T-helper 1 cell treated with Interleukin-12 subunit alpha and Interleukin-12 subunit beta and Interleukin-4 antibody, amounts not matched to agents 30 ng/mL and 1 ng/mL, for 36 hours (primary cell): ENCODE measurements around the gene THSD4. TPM values are rescaled to one million over a fixed set of nuclear protein-coding genes. Genes with fewer than 3 reads are reported as not detected.

Source experiments
- intact Hi-C: fragments of 100-400 bp; cut with micrococcal nuclease; formaldehyde crosslinking; loops from one replicate; pipeline ENCODE4 v1.15.1; 2024
- total RNA-seq: library from RNA; stranded (reverse); gene quantifications from 2 replicates; pipeline ENCODE4 v1.2.3, GENCODE V29; 2022

Gene THSD4
- total RNA-seq, 1 donor from 2014 or later, result not detected

DNA sequence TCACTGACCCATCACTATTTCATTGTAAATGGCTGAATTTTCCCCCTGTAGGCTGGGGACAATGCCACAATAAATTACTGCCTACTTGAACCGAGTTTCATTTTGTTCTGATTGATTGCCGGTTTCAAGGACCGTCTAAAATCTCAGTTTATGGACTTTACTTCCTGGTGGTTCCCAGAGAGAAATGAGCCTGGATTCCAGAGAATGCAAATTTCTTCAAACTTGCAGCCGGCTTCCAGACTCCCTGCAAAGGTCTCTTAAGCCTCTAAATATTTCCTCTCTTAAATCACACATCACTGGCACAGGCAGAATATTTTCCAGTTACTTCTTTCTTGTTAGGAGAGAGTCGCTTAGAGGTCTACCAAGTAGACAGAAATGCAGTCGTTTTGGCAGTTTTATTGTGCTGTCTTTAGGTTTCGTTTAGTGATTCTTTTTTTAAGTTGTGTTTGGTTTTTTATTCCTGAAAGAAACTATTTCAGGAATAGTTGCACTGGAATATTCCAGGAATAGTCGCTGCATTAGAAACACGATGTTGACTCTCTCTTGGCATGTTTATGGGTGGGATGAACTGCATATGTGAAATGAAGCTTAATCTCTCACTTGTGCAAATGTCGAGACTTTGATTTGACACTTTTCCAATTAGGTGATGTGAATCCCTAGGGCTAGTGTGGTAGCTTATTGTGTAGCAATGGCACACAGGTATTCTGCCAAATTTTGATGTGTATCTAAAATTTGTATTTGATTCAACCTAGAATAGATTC is 411.0 kb downstream of the THSD4 start:
- intact Hi-C loops, result no loop called here

DNA sequence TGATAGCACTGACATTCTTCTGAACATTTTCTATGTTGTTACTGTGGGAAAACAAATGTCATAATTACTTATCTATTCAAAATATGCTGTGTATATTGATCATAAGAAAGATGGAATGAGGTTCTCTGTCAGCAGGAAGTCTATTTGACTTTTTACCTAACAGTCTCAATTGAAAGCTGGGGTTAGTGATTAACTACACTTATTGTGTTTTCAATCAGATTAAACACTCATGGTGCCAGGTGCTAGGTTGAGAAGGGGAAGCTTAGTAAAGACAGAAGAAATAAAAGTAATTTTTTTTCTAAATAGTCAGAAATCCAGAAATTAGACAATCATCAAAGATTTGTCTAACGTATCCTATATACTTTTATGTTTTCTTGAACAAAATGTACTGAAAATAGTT is 414.1 kb downstream of the THSD4 start:
- intact Hi-C loops, result no loop called here

DNA sequence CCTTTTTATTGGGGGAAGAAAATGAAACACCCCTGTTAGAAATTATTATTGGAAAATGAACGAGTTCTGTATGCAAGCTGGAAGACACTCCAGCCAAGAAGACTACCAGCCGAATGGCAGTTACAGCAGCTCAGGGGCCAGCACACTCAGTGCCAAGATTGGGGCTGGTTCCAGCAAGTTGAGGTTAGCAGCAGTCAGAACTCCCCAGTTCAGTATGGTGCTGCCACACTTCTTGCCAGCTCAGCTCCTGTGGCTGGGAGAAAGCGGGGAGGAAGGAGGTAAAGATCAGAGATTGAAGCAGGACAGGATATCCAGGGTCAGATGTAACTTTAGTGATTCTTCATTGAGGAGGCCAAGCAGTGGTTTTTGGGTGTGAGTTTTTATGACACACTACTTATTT is 414.8 kb downstream of the THSD4 start:
- intact Hi-C loops, result no loop called here

DNA sequence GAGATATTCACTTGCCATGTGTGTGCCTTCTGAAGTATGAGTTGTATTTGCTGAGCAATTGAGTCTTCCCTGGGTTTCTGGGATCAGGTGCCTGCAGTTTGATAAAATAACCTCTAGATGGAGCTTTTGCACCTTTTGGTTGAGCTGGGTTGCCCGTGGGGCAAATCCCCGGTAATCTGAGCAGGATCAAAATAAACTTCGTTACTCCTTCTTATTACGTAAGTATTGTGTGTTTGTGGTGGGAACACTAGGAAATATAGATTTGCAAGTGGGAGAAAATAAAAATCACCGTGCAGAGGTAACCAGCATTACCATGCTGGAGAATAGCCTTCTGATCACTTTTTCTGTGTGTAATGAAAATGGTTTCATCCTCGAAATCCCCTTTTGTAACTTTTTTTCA is 417.7 kb downstream of the THSD4 start:
- intact Hi-C loops, result loop anchor here (2.0 kb wide), 1 partner anchor 198 kb away; no protein-coding TSS in a partner anchor

DNA sequence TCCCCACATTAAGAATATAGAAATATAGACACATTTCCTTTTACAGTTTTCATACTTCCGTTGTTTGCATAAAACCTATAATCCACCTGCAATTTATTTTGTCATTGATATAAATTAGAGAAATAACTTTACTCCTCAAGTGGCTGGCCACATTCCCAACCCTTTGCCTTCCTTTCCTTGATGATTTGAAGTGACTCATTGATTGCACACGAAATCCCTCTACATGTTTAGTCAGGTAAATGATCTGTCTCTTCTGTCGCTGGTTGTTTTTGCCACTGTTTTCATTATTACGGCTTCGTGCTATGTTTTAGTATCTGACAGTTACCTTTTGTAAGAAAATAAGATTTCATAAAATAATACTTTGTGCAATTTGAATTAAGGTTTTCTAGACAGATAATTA is 422.9 kb downstream of the THSD4 start:
- intact Hi-C loops, result no loop called here

DNA sequence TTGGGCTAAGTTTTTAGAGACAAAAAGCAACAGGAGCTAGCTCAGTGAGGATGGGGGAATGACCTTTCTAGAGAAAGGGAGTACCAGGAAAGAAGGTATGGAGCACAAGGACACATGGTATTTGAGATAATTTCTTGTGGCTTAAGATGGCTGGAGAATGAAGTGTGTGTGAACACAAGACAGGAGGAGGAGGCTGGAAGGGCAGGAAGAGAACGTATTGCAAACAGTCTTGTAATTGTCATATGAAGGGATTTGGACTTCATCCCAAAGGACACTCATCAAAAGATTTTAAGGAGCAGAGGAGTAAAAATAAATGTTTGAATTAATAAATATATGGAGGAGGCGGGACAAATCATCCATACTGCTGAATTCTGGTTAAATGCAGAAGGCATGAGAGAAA is 426.5 kb downstream of the THSD4 start:
- intact Hi-C loops, result no loop called here

DNA sequence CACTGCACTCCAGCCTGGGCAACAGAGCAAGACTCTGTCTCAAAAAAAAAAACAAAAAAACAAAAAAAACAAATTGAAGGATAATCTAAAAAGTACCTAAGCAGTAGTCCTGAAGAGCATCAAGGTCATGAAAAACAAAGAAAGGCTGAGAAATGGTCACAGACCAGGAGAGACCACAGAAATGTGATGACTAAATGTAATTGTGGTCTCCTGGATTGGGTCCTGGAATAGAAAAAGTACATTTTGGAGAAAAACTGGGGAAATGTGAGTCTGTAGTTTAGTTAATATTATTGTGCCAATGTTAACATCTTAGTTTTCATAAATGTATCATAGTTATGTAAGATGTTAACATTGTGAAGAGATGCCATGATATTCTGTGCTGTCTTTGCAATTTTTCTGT is 427.6 kb downstream of the THSD4 start:
- intact Hi-C loops, result no loop called here

DNA sequence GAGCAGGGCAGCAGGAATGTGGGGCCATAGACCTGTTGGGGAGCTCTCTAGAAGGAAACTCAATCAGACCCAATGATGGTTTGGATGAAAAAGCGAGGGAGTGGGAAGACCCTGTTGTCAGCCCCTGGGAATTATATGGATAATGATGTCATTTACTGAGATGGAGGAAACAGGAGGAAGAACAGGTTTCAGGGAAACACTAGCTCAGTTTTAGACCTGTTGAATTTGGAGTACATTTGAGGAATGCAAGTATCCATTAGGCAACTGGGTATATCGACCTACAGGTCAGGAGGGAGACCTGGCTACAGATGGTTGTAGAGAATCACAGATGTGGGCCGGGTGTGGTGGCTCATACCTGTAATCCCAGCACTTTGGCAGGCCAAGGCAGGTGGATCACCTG is 428.1 kb downstream of the THSD4 start:
- intact Hi-C loops, result no loop called here

DNA sequence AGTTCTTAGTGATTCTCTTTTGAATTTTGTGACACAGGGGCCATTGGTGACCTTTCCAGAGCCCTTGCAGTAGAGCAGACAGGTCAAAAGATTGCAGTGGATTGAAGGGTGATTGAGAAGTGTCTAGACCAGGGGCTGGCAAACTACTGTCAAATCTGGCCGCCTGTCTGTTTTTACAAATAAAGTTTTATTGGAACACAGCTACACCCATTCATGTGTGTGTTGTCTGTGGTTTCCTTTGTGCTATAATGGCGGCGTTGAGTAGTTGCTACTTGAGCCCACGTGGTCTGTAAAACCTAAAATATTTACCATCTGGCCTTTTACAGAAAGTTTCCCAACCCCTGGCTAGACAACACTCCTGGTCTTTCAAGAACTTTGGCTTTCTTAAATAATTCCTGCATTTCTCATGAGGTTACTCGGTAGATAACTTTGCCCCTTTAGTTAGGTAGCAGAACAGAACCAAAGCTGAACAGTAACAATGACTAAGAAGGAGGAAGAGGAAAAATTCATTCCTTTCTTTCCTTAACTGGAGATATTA is 430.0 kb downstream of the THSD4 start:
- intact Hi-C loops, result no loop called here

DNA sequence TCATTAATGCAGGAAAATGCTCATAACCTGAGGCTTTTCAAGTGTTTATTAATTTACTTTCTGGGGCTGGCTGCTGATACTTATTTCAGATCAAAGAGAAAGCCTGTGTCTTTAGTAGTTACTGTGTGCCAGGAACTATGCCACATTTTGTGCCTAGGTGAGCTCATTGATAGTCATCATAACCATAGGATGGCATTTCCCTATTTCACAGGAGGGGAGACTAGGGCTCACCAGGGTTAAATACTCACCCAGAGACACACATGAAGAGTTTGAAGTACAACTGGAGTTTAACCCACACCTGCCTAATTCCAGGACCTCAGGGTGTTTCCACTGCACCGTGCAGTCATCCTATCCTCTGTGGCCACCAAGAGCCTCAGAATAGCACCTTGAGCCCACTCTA is 430.7 kb downstream of the THSD4 start:
- intact Hi-C loops, result no loop called here

DNA sequence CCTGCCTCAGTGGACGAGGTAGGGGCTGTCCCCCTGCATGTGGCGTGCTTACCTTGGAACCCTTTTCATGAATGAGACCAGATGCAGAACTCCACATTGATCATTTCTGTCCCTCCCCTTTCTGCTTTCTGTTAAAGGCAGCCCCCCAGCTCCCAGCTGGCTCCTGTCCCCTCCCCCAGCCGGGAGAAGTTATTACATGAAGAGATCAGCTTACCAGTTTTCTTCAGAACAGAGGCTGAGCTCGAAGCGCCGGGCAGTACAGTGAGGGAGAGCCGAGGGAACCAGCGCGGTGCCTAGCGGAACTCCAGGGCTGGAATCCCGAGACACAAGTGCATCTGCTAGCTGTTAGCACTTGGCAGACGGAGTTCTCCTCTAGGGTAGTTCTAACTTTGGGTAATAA is 431.7 kb downstream of the THSD4 start:
- intact Hi-C loops, result no loop called here

DNA sequence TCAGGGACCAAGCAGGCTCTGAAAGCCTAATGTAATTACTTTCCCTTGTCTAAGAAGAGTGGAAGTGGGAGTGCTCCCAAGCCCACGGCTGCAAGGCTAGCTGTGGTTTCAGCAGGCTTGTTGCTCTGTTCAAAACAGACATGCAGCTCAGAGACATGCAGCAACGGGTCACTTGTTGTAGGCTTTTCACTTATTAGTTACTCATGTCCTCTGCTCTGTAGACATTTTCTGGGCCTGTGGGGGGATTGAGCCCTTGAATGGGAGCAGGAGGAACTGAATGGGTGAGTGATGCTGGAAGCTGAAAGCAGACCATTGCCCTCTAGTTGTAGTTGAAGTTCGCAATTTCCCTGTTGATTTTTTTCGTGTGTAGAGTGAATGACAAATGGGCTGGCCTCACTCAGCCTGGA is 433.1 kb downstream of the THSD4 start:
- intact Hi-C loops, result no loop called here

DNA sequence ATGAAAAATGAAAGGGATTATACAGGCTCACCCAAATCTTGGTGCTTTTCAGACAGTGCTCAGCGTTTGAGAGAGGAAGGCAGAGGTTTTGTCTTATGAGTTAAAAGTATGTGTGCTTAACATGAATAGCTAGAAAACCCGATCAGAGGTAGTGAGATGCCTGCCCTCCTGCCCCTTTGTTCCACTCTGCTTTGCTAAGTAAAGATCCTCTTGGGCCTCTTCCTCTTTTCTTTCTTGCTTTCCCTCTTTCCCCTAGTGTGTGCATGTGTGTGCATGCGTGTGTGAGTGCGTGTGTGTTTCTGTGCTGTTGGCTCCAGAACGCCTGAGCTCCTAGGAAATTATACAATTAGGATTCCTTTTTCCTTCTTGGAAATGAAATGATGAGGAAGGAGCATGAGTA is 433.8 kb downstream of the THSD4 start:
- intact Hi-C loops, result no loop called here

DNA sequence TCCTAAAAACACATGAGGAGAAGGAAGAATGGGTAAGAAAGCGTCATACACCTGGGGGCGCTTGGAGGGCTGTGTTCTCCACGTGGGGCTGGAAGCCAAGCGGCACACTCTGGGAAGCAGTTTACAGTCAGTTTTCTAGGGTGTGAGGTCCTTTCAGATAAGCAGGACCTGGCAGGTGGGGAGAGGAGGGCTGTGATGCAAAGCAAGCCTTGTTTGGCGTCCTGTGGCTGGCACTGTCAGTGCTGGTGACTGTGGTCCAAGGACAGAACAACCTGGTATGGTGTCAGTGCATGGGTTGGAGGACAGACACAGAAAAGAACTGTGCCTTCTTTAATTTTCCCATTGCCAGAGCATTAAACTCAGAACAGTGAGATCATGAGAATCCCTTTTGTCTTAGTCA is 434.4 kb downstream of the THSD4 start:
- intact Hi-C loops, result no loop called here

DNA sequence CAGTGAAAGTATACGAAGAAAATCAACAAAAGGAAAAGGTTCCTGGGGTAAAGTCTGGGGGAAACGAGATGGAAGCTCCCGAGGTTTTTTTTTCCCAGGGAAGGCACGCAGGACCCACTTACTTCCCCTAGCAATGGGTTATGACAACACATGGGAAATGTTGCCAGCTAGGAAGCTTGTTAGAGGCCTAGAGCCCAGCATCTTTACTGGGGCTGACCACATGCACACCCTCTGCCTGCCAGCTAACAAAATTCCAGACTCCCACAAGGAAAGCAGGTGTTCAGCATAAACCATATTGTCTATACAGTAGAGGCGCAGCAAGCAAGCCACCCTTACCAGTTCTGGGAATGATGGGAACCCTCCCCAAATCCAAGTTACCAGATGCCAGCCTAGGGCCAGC is 436.3 kb downstream of the THSD4 start:
- intact Hi-C loops, result no loop called here

DNA sequence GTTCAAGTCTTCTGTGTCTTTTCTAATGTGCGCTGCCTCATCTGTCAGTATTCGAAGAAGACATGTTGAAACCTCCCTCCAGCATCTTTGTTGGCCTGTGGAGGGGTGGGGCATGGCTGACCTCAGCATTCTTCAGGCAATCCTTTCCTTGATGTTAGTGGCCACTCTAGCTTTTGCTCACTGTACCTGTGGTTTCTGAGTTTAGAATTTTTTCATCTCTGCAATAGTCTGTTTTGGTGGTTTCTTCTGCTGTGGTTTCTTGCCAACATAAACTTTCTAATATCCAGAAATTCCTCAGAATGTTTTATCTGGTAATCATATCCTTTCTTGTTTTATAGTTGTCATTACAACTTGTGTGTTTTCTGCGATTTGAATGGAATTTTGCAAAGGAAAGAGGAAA is 443.8 kb downstream of the THSD4 start:
- intact Hi-C loops, result no loop called here

DNA sequence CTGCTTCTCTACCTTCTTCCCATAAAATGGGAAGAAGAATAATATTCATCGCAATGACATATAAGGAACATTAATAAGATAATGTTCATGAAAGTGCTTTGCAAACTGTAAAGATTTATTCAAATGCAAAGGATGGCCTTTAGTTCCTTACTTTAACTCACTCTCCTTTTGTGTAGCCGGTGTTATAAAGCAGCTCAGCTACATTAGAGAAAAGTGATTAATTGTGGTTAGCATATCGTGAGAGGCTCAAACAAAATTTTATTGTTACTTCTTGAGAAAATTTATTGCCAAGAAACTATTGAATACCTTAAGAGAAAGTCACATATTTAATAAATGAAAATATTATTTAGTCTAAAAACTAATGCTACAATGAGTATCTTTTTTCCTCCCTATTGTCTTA is 444.3 kb downstream of the THSD4 start:
- intact Hi-C loops, result no loop called here

DNA sequence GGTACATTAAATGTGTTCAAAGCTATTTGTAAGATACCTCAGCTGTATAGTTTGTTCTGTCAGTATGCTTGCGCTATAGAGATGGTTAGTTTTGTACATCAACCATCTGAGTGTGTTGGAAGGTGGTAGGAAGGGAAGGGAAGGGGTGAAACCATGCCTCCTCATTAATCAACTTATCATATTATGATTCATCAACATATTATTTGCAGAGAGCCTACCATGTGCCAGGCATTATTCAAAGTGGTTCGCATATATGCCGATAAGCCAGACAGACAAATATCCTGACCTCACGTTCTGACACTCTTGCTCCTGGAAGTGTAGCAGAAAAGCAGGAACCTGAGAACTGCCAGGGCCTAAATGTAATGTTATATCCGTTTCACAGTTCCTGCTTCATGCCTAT is 447.0 kb downstream of the THSD4 start:
- intact Hi-C loops, result no loop called here

DNA sequence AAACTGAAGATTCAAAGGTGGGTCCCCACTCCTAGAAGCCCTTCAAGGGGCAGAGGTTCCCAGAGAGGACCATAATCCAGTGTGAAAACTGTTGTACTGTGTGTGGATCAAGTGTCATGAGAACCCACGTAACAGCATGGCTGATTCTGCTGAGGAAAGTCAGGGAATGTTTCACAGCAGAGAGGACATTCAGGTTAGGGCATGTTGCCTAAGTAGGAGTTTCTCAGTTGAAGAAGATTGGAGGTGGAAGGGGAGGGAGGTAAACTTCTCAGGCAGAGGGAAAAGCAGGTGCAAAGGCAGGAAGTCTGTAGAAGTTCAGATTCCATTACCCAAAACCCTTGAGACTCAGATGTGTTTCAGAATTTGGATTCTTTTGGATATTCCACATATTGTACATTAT is 448.9 kb downstream of the THSD4 start:
- intact Hi-C loops, result no loop called here

DNA sequence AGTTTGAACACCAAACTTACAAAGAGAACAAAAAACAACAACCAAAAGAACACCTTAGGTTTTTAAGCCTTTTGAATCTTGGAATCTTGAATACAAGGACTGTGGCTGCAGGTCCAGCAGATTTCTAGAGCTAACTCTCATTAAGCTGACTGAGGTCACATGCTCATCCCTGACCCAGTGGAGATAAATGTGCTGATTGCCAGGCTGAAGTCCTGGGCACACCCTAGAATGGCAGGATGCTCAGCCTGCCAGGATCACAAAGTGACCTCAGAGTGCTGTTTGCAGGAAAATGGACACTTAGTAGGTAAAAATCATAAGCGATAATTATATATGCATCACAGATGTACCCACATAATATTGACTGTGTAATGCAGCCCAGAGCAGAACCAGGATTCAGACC is 449.7 kb downstream of the THSD4 start:
- intact Hi-C loops, result no loop called here

DNA sequence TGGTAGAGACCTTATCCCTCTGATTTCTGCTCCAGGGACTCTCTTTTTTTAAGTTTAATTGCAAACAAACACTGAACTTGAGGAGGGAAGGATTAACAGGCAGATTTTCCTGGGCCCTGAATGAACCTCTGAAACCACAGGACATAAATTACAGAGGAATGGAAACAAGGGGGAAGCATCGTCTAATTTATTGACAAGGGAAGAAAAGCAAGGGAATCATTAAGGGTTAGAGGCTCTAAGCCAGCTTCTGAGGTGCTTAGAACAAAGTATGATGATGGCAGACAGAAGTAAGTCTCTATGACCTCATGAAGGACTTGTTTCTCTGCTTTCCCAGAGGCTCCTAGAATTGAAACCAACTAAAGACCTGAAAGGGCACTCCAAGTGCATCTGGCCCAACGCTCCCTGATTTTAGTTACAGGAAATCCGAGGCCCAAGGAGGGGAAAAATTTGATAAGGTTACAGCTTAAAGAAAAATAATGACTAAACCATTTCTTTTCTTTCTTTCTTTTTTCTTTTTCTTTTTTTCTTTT is 450.4 kb downstream of the THSD4 start:
- intact Hi-C loops, result no loop called here

DNA sequence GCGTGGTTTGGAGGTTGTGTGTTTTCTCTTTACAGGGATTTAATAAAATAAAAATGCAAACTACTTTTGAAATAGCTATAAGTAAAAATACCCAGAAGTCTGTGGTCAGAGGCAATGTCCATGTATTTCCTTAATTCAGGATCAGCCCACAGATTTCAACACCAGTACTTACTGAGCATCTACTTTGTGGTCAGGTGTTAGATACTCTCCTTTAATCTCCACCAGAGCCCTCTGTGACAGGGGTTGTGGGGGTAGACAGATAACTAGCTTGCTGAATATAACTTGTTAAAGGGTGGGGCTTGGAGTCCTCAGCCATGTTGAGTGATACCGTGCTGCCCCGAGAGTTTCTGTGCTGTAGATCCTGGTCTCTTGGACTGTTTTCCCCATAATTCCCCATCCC is 451.0 kb downstream of the THSD4 start:
- intact Hi-C loops, result no loop called here

DNA sequence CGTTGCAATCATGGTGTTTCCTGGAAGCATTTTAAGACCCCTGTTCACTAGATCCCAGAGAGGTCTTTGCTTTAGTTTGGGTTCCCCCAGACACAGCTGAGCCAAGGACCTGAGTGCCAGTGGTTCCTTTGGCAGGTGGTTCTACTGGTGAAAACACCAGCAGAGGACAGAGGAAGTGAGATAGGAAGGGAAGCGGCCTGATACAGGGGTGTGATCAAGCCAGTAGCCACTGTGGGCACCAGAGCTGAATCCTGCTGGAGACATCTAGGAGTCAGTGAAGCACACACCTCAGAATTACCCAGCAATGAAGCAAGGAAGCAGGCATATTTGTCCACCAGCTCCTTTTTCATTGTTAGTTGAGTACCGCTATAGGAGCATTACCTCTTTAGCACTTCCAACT is 451.9 kb downstream of the THSD4 start:
- intact Hi-C loops, result no loop called here
